MCF 10A (cell line): ENCODE data around the gene HES4. TPM values are rescaled to one million over a fixed set of nuclear protein-coding genes. Genes with fewer than 3 reads are reported as not detected.
A peak's percentile ranks its signal among the peaks of the same experiment; 100 is the strongest.

Experiments
- BruUV-seq: library from RNA; stranded (reverse); fragments of 400-500 nt; replicated peaks from 2 replicates; lab custom pipeline; 2021; lab: Mats Ljungman, UMichigan
- CTCF ChIA-PET: fragments of 300-600 bp; sonication (Branson Sonifier 250); formaldehyde crosslinking; extraction: SDS; loops from one replicate; lab custom pipeline; 2021; ENCODE audit warnings: antibody characterized with exemption, inconsistent platforms; lab: Yijun Ruan, JAX
- POLR2A ChIA-PET: fragments of 300-600, 350-650 bp; sonication (Branson Sonifier 250); formaldehyde crosslinking; extraction: SDS; loops from one replicate; lab custom pipeline; 2020; ENCODE audit warnings: antibody characterized with exemption, inconsistent platforms; lab: Yijun Ruan, JAX
- DNase-seq: peaks from one replicate; pipeline ENCODE4 v3.0.0-alpha.2; 2018; ENCODE audit not compliant: unreplicated experiment
- H3K27ac Mint-ChIP-seq: one replicate; pipeline ENCODE4 v1.8.0; 2022; ENCODE audit warnings: mild to moderate bottlenecking, low read depth, mixed read lengths; ENCODE audit not compliant: unreplicated experiment
- H3K27me3 Mint-ChIP-seq: one replicate; pipeline ENCODE4 v1.8.0; 2022; ENCODE audit warnings: mixed read lengths; ENCODE audit not compliant: insufficient read depth, unreplicated experiment
- H3K36me3 Mint-ChIP-seq: one replicate; pipeline ENCODE4 v1.8.0; 2022; ENCODE audit warnings: mild to moderate bottlenecking, moderate library complexity, mixed read lengths; ENCODE audit not compliant: insufficient read depth, unreplicated experiment
- H3K4me1 Mint-ChIP-seq: one replicate; pipeline ENCODE4 v1.8.0; 2022; ENCODE audit warnings: mixed read lengths; ENCODE audit not compliant: insufficient read depth, unreplicated experiment
- H3K4me3 Mint-ChIP-seq: one replicate; pipeline ENCODE4 v1.8.0; 2022; ENCODE audit warnings: mild to moderate bottlenecking, moderate library complexity, mixed read lengths; ENCODE audit not compliant: unreplicated experiment
- H3K9me3 Mint-ChIP-seq: one replicate; pipeline ENCODE4 v1.8.0; 2022; ENCODE audit warnings: mixed read lengths; ENCODE audit not compliant: unreplicated experiment
- CTCF ChIP-seq: fragments of 200-600 bp; IDR thresholded peaks from one replicate; pipeline ENCODE4 v1.8.0; 2022; ENCODE audit warnings: antibody characterized with exemption, mild to moderate bottlenecking; ENCODE audit not compliant: unreplicated experiment
- intact Hi-C: fragments of 100-400 bp; cut with micrococcal nuclease; formaldehyde crosslinking; loops from 2 replicates; pipeline ENCODE4 v1.14.1; 2022
- total RNA-seq: library from RNA; stranded (reverse); gene quantifications from 2 replicates; pipeline ENCODE4 v1.2.3, GENCODE V29; 2022

HES4 gene
- total RNA-seq, 1 experiment from 2014 or later, result 42.1 TPM

- Mint-ChIP-seq H3K9me3 (no peaks in the 10 kb centered on the region), H3K4me3 (peak overlapping the region; percentile 65), H3K36me3 (peaks cover 22% of the 10 kb centered on the region), H3K27me3 (no peaks in the 10 kb centered on the region), H3K27ac (no peak overlapping the region), H3K4me1 (peaks cover 8% of the 10 kb centered on the region)
- TF ChIP-seq CTCF, result no peak
- no TSS peak for BruUV-seq
- DNase-seq, result no peak
- CTCF ChIA-PET, result no interaction called here
- POLR2A ChIA-PET, result interaction anchor here (0.7 to 1.4 kb wide), 4 partner anchors 16 to 49 kb away, joined by 3 to 7 read pairs (median 3); no protein-coding TSS in a partner anchor
- intact Hi-C loops, result no loop called here
Measured at GRCh38 chr1:959731-960362, 40.0 kb downstream of the HES4 start.

- H3K36me3 Mint-ChIP-seq, result peaks cover 29% of the 10 kb centered on the region
- peak within 1 kb of the TSS; percentile 78 for H3K4me3 Mint-ChIP-seq
- no peaks in the 10 kb centered on the region for H3K9me3 Mint-ChIP-seq
- H3K27me3 Mint-ChIP-seq, result no peaks in the 10 kb centered on the region
- intact Hi-C loops, result no loop called here
- TF ChIP-seq CTCF, result no peak
- TSS peak; percentile 84 for BruUV-seq
- CTCF ChIA-PET, result interaction anchor here (0.7 to 0.9 kb wide), 2 partner anchors 54 to 99 kb away, joined by 3 read pairs; partner anchors contain the start of gene ISG15
- POLR2A ChIA-PET, result interaction anchor here (0.6 to 1.4 kb wide), 15 partner anchors 9 to 1204 kb away, joined by 3 to 7 read pairs (median 3); partner anchors contain the start of gene ISG15
- H3K4me1 Mint-ChIP-seq, result peaks cover 8% of the 10 kb centered on the region
- H3K27ac Mint-ChIP-seq, result peak within 1 kb of the TSS; percentile 18
- peak; percentile 87 for DNase-seq
Measured at GRCh38 chr1:958823-959730, 40.8 kb downstream of the HES4 start, which contains the start of gene NOC2L. NOC2L (minus strand) TSS chr1:959256; CDS start chr1:959240, 16 bp downstream.

GRCh38 chr1:956636-957035 is 43.3 kb downstream of the HES4 start:
- Mint-ChIP-seq H3K36me3 (peaks cover 40% of the 10 kb centered on the region), H3K4me1 (peaks cover 8% of the 10 kb centered on the region), H3K27ac (no peak overlapping the region), H3K4me3 (no peak overlapping the region), H3K9me3 (no peaks in the 10 kb centered on the region), H3K27me3 (no peaks in the 10 kb centered on the region)
- POLR2A ChIA-PET, result no interaction called here
- CTCF ChIA-PET, result no interaction called here
- intact Hi-C loops, result no loop called here
- TF ChIP-seq CTCF, result no peak
- no peak for DNase-seq
- BruUV-seq, result no TSS peak

GRCh38 chr1:955474-955873 is 44.4 kb downstream of the HES4 start:
- ChIA-PET POLR2A (no interaction called here), CTCF (interaction anchor here (0.7 kb wide), 1 partner anchor 71 kb away, joined by 5 read pairs; no protein-coding TSS in a partner anchor)
- no TSS peak for BruUV-seq
- H3K9me3 Mint-ChIP-seq, result no peaks in the 10 kb centered on the region
- H3K4me1 Mint-ChIP-seq, result peaks cover 8% of the 10 kb centered on the region
- H3K27ac Mint-ChIP-seq, result no peak overlapping the region
- no peak for DNase-seq
- H3K36me3 Mint-ChIP-seq, result peaks cover 52% of the 10 kb centered on the region
- H3K4me3 Mint-ChIP-seq, result no peak overlapping the region
- intact Hi-C loops, result no loop called here
- no peaks in the 10 kb centered on the region for H3K27me3 Mint-ChIP-seq
- no peak for TF ChIP-seq CTCF
